Liver (tissue), 3 donors: ENCODE results near the gene THY1.

ENCODE experiments used
- CTCF ChIP-seq: fragments of 150-350 bp; IDR thresholded peaks from 2 replicates; pipeline ENCODE4 v1.5.1; 2017; ENCODE audit warnings: improper control_type of control experiment, low read depth, low read length; ENCODE audit not compliant: missing input control
- FOXA1 ChIP-seq: IDR thresholded peaks from 2 replicates; pipeline ENCODE4 v1.6.1; 2016; ENCODE audit warnings: antibody characterized with exemption
- GABPA ChIP-seq, 2 donors: IDR thresholded peaks in 1 of 2; conservative IDR thresholded peaks in 1 of 2; 2 replicates each; pipeline ENCODE4 v1.6.1; 2016; ENCODE audit warnings: antibody characterized with exemption in 2 of 2, mild to moderate bottlenecking in 1 of 2, moderate library complexity in 1 of 2
- HNF4A ChIP-seq, 2 donors: conservative IDR thresholded peaks; 2 replicates each; pipeline ENCODE4 v1.6.1; 2016; ENCODE audit warnings: antibody characterized with exemption in 2 of 2, mild to moderate bottlenecking in 2 of 2
- JUND ChIP-seq, 2 donors: IDR thresholded peaks; 2 replicates each; pipeline ENCODE4 v1.6.1; 2016; ENCODE audit warnings: antibody characterized with exemption in 2 of 2
- RAD21 ChIP-seq, 2 donors: IDR thresholded peaks; 2 replicates each; pipeline ENCODE4 v1.6.1; 2016; ENCODE audit warnings: antibody characterized with exemption in 2 of 2, mild to moderate bottlenecking in 2 of 2
- REST ChIP-seq: IDR thresholded peaks from 2 replicates; pipeline ENCODE4 v1.6.1; 2016; ENCODE audit warnings: antibody characterized with exemption, mild to moderate bottlenecking
- SP1 ChIP-seq: IDR thresholded peaks from 2 replicates; pipeline ENCODE4 v1.6.1; 2018; ENCODE audit warnings: antibody characterized with exemption, mild to moderate bottlenecking
- TAF1 ChIP-seq: conservative IDR thresholded peaks from 2 replicates; pipeline ENCODE4 v1.6.1; 2016; ENCODE audit warnings: antibody characterized with exemption, mild to moderate bottlenecking
- YY1 ChIP-seq: IDR thresholded peaks from 2 replicates; pipeline ENCODE4 v1.6.1; 2016; ENCODE audit warnings: antibody characterized with exemption, mild to moderate bottlenecking
- ZBTB33 ChIP-seq: IDR thresholded peaks from 2 replicates; pipeline ENCODE4 v1.6.1; 2016; ENCODE audit warnings: antibody characterized with exemption
- TF ChIP-seq, protein P1 (sequence below): IDR thresholded peaks from 2 replicates; pipeline ENCODE4 v1.6.1; 2016; ENCODE audit warnings: antibody characterized with exemption
- donor health status: healthy.
- donor health status: healthy.

- TF ChIP-seq, protein P1, sequence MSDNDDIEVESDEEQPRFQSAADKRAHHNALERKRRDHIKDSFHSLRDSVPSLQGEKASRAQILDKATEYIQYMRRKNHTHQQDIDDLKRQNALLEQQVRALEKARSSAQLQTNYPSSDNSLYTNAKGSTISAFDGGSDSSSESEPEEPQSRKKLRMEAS: no peak
- TF ChIP-seq CTCF (no peak), ZBTB33 (no peak), FOXA1 (no peak), RAD21 (IDR thresholded peaks at IDR 0.05) (no peak), REST (no peak), YY1 (no peak), HNF4A (conservative IDR thresholded peaks at IDR 0.05) (no peak), TAF1 (no peak), SP1 (no peak), GABPA (IDR thresholded peaks at IDR 0.05 in 1 of 2, conservative IDR thresholded peaks at IDR 0.05 in 1 of 2) (no peak), JUND (IDR thresholded peaks at IDR 0.05) (no peak)
These were observed 3.2 kb upstream of the THY1 start for GRCh38 chr11:119426142-119426541.
